Right ventricle myocardium superior (tissue), 1 donor: ENCODE results near the gene IL19. TPM values are rescaled to one million over a fixed set of nuclear protein-coding genes. Genes with fewer than 3 reads are reported as not detected.

Source experiments
- ATAC-seq: fragments of 200-7000 bp; cut with Tn5 transposase; one replicate; pipeline ENCODE4 v1.9.1; 2020; ENCODE audit warnings: mild to moderate bottlenecking; ENCODE audit not compliant: poor library complexity
- DNase-seq: peaks from one replicate; pipeline ENCODE4 v3.0.0-alpha.2; 2020
- intact Hi-C: fragments of 100-400 bp; cut with DNase I; formaldehyde crosslinking; loops from one replicate; pipeline ENCODE4 v1.11.2; 2022
- total RNA-seq: library from RNA; stranded (reverse); fragmentation: NEBNext Ultra II Directional; extraction: Animal tissue kit (Norgen Biotek cat#: 25700); gene quantifications from one replicate; pipeline ENCODE4 v1.2.1, GENCODE V29; 2021
- donor health status: DM: no; HTN: yes; CAD: no; lungs with severe emphysema.

IL19 gene
- total RNA-seq, 1 donor from 2014 or later, result not detected

- ATAC-seq, result no peak
- DNase-seq, result no peak
- intact Hi-C loops, result loop anchor here (5.0 kb wide), 1 partner anchor 46 kb away; no protein-coding TSS in a partner anchor
These were observed 95.5 kb downstream of the IL19 start for GRCh38 chr1:206866062-206866461.

- intact Hi-C loops, result loop anchor here (5.0 kb wide), 1 partner anchor 45 kb away; no protein-coding TSS in a partner anchor
- ATAC-seq, result no peak
- no peak for DNase-seq
These were observed 96.7 kb downstream of the IL19 start for GRCh38 chr1:206867239-206867638.

GRCh38 chr1:206867716-206868115 lies 97.1 kb downstream of the IL19 start:
- DNase-seq, result no peak
- ATAC-seq, result no peak
- intact Hi-C loops, result loop anchor here (5.0 kb wide), 1 partner anchor 45 kb away; no protein-coding TSS in a partner anchor

- intact Hi-C loops, result loop anchor here (5.0 kb wide), 1 partner anchor 44 kb away; no protein-coding TSS in a partner anchor
- no peak for DNase-seq
- ATAC-seq, result no peak
These were observed 97.7 kb downstream of the IL19 start for GRCh38 chr1:206868264-206868663.

- ATAC-seq (peak; percentile 87), DNase-seq (no peak)
These were observed 101.6 kb downstream of the IL19 start for GRCh38 chr1:206872139-206872538.

GRCh38 chr1:206873603-206874188 lies 103.1 kb downstream of the IL19 start:
- intact Hi-C loops, result no loop called here
- ATAC-seq, result no peak

More at GRCh38 chr1:206872139-206872538, 101.6 kb downstream of the IL19 start:
- intact Hi-C loops, result no loop called here

GRCh38 chr1:206875752-206876377 lies 105.3 kb downstream of the IL19 start:
- DNase-seq, result no peak
- intact Hi-C loops, result no loop called here
- ATAC-seq, result no peak

More at GRCh38 chr1:206873603-206874188, 103.1 kb downstream of the IL19 start:
- no peak for DNase-seq

GRCh38 chr1:206878456-206878855 lies 107.9 kb downstream of the IL19 start:
- intact Hi-C loops, result no loop called here
- DNase-seq, result no peak
- ATAC-seq, result no peak

- DNase-seq, result no peak
- intact Hi-C loops, result no loop called here
- no peak for ATAC-seq
These were observed 109.7 kb downstream of the IL19 start for GRCh38 chr1:206880314-206880713.

GRCh38 chr1:206882555-206882954 lies 112.0 kb downstream of the IL19 start:
- intact Hi-C loops, result no loop called here
- ATAC-seq, result no peak
- no peak for DNase-seq

- DNase-seq, result no peak
- intact Hi-C loops, result no loop called here
These were observed 112.6 kb downstream of the IL19 start for GRCh38 chr1:206883160-206883559.

GRCh38 chr1:206883876-206884275 lies 113.3 kb downstream of the IL19 start:
- DNase-seq, result no peak
- intact Hi-C loops, result no loop called here
- no peak for ATAC-seq

More at GRCh38 chr1:206883160-206883559, 112.6 kb downstream of the IL19 start:
- ATAC-seq, result no peak

GRCh38 chr1:206885341-206886060 lies 114.9 kb downstream of the IL19 start:
- DNase-seq (no peak), ATAC-seq (no peak)
- intact Hi-C loops, result no loop called here

- ATAC-seq (no peak), DNase-seq (no peak)
- intact Hi-C loops, result no loop called here
These were observed 116.3 kb downstream of the IL19 start for GRCh38 chr1:206886831-206887230.

GRCh38 chr1:206887701-206888100 lies 117.1 kb downstream of the IL19 start:
- no peak for DNase-seq
- intact Hi-C loops, result no loop called here
- ATAC-seq, result no peak

- ATAC-seq (peak; percentile 12), DNase-seq (peak; percentile 41)
- intact Hi-C loops, result no loop called here
These were observed 119.8 kb downstream of the IL19 start for GRCh38 chr1:206890125-206891060.

- ATAC-seq, result no peak
- DNase-seq, result no peak
- intact Hi-C loops, result no loop called here
These were observed 120.8 kb downstream of the IL19 start for GRCh38 chr1:206891412-206891811.
